Right lobe of liver (tissue), 6 donors: ENCODE results near the gene KLC1. TPM values are rescaled to one million over a fixed set of nuclear protein-coding genes. Genes with fewer than 3 reads are reported as not detected.

Source experiments
- ATAC-seq, 4 donors: fragments of 200-7000 bp; cut with Tn5 transposase; one replicate each; pipeline ENCODE4 v1.9.1; 2020; ENCODE audit warnings: mild to moderate bottlenecking in 4 of 4, moderate library complexity in 4 of 4
- DNase-seq, 3 donors: peaks; one replicate each; pipeline ENCODE4 v3.0.0-alpha.2; 2020
- H3K27ac ChIP-seq, 3 donors: fragments of 200-600 bp; one replicate each; pipeline ENCODE4 v1.8.0; 2022
- H3K27me3 ChIP-seq, 2 donors: fragments of 200-600 bp; one replicate each; pipeline ENCODE4 v1.8.0; 2022
- H3K36me3 ChIP-seq, 4 donors: fragments of 200-600 bp; sonication (generic) in 1 of 4; one replicate each; pipeline versions ENCODE4 v1.5.1 to v1.8.0; 2017 to 2022; ENCODE audit warnings: control low read depth in 1 of 4
- H3K4me1 ChIP-seq, 4 donors: fragments of 200-600 bp; sonication (generic) in 1 of 4; one replicate each; pipeline versions ENCODE4 v1.5.1 to v1.8.0; 2017 to 2022; ENCODE audit warnings: control low read depth in 1 of 4
- H3K4me3 ChIP-seq, 3 donors: fragments of 200-600 bp; one replicate each; pipeline ENCODE4 v1.8.0; 2022
- H3K9me3 ChIP-seq, 4 donors: fragments of 200-600 bp; sonication (generic) in 1 of 4; one replicate each; pipeline versions ENCODE4 v1.5.1 to v1.8.0; 2017 to 2022; ENCODE audit warnings: control low read depth in 1 of 4
- POLR2A ChIP-seq: fragments of 450-650 bp; IDR thresholded peaks from one replicate; pipeline ENCODE4 v1.6.1; 2017; ENCODE audit warnings: antibody characterized with exemption, mild to moderate bottlenecking
- WGBS: methylation state at CpG from one replicate; pipeline ENCODE4 v1.1.6; 2018; ENCODE audit warnings: low coverage, low lambda C conversion rate; ENCODE audit not compliant: insufficient coverage; ENCODE audit errors: missing lambda C conversion rate; 5-methylcytosine and 5-hydroxymethylcytosine counted together
- intact Hi-C, 2 donors: fragments of 100-400 bp; cut with DNase I; formaldehyde crosslinking; loops; one replicate each; pipeline versions ENCODE4 v1.11.2 to v1.14.1; 2022
- total RNA-seq, 6 experiments: library from RNA; depleted of rRNA in 2 of 6; stranded (reverse); fragments of >200 nt in 2 of 6; fragmentation: NEBNext Ultra II Directional in 3 of 6; extraction: Animal tissue kit (Norgen Biotek cat#: 25700) in 3 of 6; gene quantifications; one replicate each; pipeline versions ENCODE4 v1.1.0 to v1.2.4, GENCODE V29; 2016 to 2023
- TF ChIP-seq, protein P1 (sequence below), 4 donors: fragments of 200-600 bp in 3 of 4; fragments of 450-650 bp in 1 of 4; IDR thresholded peaks; one replicate each; pipeline versions ENCODE4 v1.5.1 to v1.8.0; 2016 to 2022; ENCODE audit warnings: antibody characterized with exemption in 4 of 4, mild to moderate bottlenecking in 2 of 4
- donor health status: DM: no; HTN: yes; CAD: no.
- donor health status: DM: no; HTN: no; CAD: no.
- donor health status: DM: no; HTN: no; CAD: no.
- donor health status: DM: no; HTN: yes; CAD: no.
- donor health status: DM: no; HTN: yes; CAD: no.

KLC1 gene
- total RNA-seq, 6 experiments from 2014 or later: 45.8 to 78.9 (median 58.0) TPM

DNA sequence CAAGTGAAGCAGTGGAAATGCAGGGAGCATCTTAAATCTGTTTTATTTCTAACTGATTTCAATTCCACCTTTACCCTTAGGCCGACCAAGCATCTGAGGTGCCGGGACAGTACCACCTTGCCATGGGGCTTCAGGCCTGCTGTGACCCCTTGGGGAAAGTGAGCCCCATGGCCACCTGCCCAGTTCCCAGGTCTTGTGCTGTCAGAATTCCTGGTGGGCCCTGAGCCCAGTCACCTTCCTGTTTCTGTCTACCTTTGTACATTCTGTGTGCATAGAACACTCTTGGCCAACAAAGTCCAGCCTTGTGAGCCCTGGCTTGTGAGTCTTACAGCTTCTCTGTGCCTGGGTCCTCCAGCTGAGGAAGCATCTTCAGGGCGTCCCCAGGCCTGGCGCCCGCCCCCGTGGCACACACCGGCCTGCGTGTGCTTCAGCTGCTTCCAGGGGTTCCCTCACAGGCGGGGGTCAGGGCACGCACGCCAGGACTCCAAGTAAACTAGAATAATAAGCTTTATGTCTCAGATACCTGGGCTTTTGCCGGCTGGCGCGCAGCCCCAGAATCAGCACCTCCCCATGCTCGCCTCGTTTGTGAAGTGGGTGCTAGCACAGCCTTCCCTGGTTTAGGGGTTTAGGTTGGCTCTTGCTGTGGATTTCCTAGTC, 96.9 kb downstream of the KLC1 start:
- ATAC-seq (no peak), DNase-seq (no peak)
- H3K27me3 ChIP-seq: no peaks in the 10 kb centered on the region
- no peak overlapping the region for H3K27ac ChIP-seq
- peaks cover 0 to 29% (median 9%) of the 10 kb centered on the region in 4 donors for H3K4me1 ChIP-seq
- no peak overlapping the region for H3K4me3 ChIP-seq
- TF ChIP-seq POLR2A: no peak
- TF ChIP-seq, protein P1, sequence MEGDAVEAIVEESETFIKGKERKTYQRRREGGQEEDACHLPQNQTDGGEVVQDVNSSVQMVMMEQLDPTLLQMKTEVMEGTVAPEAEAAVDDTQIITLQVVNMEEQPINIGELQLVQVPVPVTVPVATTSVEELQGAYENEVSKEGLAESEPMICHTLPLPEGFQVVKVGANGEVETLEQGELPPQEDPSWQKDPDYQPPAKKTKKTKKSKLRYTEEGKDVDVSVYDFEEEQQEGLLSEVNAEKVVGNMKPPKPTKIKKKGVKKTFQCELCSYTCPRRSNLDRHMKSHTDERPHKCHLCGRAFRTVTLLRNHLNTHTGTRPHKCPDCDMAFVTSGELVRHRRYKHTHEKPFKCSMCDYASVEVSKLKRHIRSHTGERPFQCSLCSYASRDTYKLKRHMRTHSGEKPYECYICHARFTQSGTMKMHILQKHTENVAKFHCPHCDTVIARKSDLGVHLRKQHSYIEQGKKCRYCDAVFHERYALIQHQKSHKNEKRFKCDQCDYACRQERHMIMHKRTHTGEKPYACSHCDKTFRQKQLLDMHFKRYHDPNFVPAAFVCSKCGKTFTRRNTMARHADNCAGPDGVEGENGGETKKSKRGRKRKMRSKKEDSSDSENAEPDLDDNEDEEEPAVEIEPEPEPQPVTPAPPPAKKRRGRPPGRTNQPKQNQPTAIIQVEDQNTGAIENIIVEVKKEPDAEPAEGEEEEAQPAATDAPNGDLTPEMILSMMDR (IDR thresholded peaks at IDR 0.05): no peak
- intact Hi-C loops: no loop called here
- peaks cover 0 to 15% (median 0%) of the 10 kb centered on the region in 4 donors for H3K36me3 ChIP-seq
- H3K9me3 ChIP-seq: no peaks in the 10 kb centered on the region
- 98% methylated on average over 7 of the region's 16 CpGs for WGBS

DNA sequence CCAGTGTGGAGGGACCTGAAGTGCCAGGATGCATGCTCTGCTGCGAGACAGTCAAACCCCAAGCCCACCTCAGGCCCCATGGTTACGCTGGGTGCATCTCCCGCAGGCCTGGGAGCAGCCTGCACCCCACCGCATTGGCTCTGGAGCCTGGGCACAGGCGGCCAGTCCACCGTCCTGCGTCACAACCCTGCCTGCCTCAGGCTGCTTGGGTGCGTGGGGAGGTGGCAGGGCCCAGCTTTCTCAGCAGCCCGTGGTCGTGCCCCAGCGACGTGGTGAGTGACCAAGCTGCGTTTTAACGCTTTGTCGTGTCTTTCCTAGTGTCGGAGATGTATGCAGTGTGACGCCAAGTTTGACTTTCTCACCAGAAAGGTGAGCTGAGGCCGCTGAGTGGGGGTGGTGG, 97.5 kb downstream of the KLC1 start:
- H3K4me1 ChIP-seq: peaks cover 0 to 32% (median 10%) of the 10 kb centered on the region in 4 donors
- no peak overlapping the region for H3K27ac ChIP-seq
- ATAC-seq (no peak), DNase-seq (no peak)
- no peaks in the 10 kb centered on the region for H3K9me3 ChIP-seq
- WGBS: no CpG with 5 or more reads among the region's 18 CpGs
- H3K36me3 ChIP-seq: peaks cover 0 to 15% (median 0%) of the 10 kb centered on the region in 4 donors
- intact Hi-C loops: no loop called here
- no peaks in the 10 kb centered on the region for H3K27me3 ChIP-seq
- no peak for TF ChIP-seq POLR2A
- TF ChIP-seq, protein P1 (IDR thresholded peaks at IDR 0.05): no peak
- H3K4me3 ChIP-seq: no peak overlapping the region

DNA sequence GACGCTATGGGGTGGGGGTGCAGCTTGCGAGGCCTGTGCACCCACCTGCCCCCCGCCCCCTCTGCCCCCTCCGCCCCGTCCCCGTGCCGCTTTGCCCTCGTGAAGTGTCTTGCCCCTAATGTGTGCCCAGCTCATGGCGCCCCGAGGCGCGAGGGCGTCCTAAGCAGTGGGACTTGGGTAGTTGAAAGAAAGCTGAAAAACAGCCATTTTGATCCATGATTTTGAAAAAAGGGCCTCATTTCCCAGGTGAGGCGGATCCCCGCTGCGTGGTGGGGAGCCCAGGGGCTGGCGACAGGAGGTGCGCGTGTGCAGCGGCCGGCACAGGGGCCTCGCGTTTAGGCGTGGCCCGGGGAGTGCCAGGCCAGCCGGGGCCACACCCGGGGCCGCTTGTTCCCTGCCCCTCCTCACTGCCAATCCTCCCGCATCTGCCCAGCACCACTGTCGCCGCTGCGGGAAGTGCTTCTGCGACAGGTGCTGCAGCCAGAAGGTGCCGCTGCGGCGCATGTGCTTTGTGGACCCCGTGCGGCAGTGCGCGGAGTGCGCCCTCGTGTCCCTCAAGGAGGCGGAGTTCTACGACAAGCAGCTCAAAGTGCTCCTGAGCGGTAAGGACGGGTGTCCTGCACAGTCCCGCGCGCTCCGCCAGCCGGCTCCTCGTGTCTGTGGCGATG, 98.4 kb downstream of the KLC1 start:
- Histone ChIP-seq H3K4me1 (peaks cover 0 to 32% (median 10%) of the 10 kb centered on the region in 4 donors), H3K27me3 (no peaks in the 10 kb centered on the region), H3K36me3 (peaks cover 0 to 22% (median 0%) of the 10 kb centered on the region in 4 donors), H3K9me3 (no peaks in the 10 kb centered on the region), H3K4me3 (no peak overlapping the region), H3K27ac (no peak overlapping the region)
- intact Hi-C loops: no loop called here
- DNase-seq (no peak), ATAC-seq (no peak)
- WGBS: 88% methylated on average over 16 of the region's 53 CpGs
- TF ChIP-seq, protein P1 (IDR thresholded peaks at IDR 0.05): no peak
- no peak for TF ChIP-seq POLR2A

DNA sequence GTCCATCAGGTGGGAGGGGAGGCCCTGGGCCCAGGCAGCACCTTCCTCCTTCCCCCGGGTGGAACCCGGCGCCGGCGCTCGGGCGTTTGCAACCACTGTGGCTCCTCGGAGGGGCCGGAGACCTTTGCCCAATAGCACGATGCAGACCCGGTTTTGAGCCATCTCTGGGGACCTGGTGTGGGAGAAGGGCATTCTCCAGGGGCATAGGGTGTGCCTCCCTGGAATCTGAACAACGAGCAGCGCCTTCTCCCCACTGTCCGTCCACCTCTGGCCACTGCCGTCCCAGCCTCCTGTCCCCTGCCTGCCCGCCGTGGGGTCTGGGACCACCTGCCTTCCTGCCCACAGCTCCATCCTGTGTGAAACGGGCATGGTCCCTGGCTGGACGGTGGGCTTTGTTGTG, 99.1 kb downstream of the KLC1 start:
- no peak for DNase-seq

More for the DNA sequence above, 99.1 kb downstream of the KLC1 start:
- intact Hi-C loops: no loop called here
- Histone ChIP-seq H3K36me3 (peaks cover 0 to 28% (median 0%) of the 10 kb centered on the region in 4 donors), H3K4me1 (peaks cover 0 to 25% (median 8%) of the 10 kb centered on the region in 4 donors), H3K27ac (no peak overlapping the region), H3K4me3 (no peak overlapping the region), H3K9me3 (no peaks in the 10 kb centered on the region), H3K27me3 (no peaks in the 10 kb centered on the region)
- ATAC-seq: no peak
- TF ChIP-seq, protein P1 (IDR thresholded peaks at IDR 0.05): no peak
- no peak for TF ChIP-seq POLR2A
- 100% methylated on average over 3 of the region's 19 CpGs for WGBS
